ENCODE measurements around the gene CCDC69.

DNA sequence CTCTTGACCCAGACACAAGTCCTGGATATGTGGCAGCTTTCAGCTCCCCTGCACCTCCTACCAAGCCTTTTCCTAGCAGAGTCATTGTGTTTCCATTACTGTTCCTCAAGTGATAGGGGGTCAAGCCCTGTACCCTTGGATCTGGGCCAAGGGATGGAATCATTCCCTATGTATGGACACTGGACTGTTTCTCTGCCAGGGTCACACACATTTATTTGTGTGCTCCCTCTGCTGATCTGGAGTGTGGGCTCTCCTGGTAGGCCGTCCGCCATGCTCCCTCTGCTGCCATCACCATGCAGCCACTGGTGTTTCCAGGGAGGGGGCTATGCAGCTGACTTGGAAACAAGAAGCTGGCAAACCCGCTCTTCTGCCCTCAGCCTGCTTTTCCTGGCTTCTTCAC is 38.6 kb upstream of the CCDC69 start:
- TF ChIP-seq, protein P1, sequence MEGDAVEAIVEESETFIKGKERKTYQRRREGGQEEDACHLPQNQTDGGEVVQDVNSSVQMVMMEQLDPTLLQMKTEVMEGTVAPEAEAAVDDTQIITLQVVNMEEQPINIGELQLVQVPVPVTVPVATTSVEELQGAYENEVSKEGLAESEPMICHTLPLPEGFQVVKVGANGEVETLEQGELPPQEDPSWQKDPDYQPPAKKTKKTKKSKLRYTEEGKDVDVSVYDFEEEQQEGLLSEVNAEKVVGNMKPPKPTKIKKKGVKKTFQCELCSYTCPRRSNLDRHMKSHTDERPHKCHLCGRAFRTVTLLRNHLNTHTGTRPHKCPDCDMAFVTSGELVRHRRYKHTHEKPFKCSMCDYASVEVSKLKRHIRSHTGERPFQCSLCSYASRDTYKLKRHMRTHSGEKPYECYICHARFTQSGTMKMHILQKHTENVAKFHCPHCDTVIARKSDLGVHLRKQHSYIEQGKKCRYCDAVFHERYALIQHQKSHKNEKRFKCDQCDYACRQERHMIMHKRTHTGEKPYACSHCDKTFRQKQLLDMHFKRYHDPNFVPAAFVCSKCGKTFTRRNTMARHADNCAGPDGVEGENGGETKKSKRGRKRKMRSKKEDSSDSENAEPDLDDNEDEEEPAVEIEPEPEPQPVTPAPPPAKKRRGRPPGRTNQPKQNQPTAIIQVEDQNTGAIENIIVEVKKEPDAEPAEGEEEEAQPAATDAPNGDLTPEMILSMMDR (IDR thresholded peaks at IDR 0.05; ENCODE audit: insufficient read depth, low read length, poor library complexity, severe bottlenecking): no peak
- no peak for TF ChIP-seq EZH2phosphoT487 (conservative IDR thresholded peaks at IDR 0.05; ENCODE audit: low read length)
